Umbilical cord (tissue), 2 donors: ENCODE data around the gene PRRT1B. TPM values are rescaled to one million over a fixed set of nuclear protein-coding genes. Genes with fewer than 3 reads are reported as not detected.
"Not testable (repeated sequence)": the region's sequence is repeated elsewhere in the genome, so short reads cannot be mapped to it uniquely, and the experiment has no call there.

Experiments used
- DNase-seq: peaks from one replicate; pipeline ENCODE4 v3.0.0-alpha.2; 2015; ENCODE audit warnings: low spot score
- total RNA-seq: library from RNA; depleted of rRNA; stranded (reverse); fragments of >200 nt; gene quantifications from one replicate; pipeline ENCODE4 v1.2.3, GENCODE V29; 2014; ENCODE audit warnings: low replicate concordance; ENCODE audit not compliant: insufficient read depth

The PRRT1B gene
- total RNA-seq, 1 donor from 2014 or later: not detected

DNA sequence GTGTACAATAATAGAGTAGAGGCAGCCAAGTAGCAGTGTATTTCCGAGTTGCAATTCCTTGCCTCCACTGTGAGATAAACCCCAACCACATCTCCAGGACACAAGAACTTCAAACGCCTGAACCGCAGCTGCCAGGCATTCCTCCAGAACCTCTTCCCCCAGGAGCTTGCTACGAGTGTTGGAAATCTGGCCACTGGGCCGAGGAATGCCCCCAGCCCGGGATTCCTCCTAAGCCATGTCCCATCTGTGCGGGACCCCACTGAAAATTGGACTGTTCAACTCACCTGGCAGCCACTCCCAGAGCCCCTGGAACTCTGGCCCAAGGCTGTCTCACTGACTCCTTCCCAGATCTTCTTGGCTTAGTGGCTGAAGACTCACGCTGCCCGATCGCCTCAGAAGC, 3.9 kb downstream of the PRRT1B start:
- not testable (repeated sequence) for DNase-seq

DNA sequence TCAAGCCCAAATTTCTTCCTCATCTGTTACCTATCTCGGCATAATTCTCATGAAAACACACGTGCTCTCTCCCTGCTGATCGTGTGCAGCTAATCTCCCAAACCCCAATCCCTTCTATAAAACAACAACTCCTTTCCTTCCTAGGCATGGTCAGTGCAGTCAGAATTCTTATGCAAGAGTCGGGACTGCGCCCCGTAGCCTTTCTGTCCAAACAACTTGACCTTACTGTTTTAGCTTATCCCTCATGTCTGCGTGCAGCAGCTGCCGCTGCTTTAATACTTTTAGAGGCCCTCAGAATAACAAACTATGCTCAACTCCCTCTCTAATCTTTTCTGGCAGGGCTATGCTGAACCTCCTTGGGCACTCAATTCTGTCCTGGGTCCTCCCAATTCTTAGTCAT, 5.1 kb downstream of the PRRT1B start:
- peak; percentile 18 for DNase-seq

GRCh38 chr9:131552030-131552429, 6.7 kb downstream of the PRRT1B start:
- no peak for DNase-seq

GRCh38 chr9:131554087-131554842, 8.9 kb downstream of the PRRT1B start:
- no peak for DNase-seq

DNA sequence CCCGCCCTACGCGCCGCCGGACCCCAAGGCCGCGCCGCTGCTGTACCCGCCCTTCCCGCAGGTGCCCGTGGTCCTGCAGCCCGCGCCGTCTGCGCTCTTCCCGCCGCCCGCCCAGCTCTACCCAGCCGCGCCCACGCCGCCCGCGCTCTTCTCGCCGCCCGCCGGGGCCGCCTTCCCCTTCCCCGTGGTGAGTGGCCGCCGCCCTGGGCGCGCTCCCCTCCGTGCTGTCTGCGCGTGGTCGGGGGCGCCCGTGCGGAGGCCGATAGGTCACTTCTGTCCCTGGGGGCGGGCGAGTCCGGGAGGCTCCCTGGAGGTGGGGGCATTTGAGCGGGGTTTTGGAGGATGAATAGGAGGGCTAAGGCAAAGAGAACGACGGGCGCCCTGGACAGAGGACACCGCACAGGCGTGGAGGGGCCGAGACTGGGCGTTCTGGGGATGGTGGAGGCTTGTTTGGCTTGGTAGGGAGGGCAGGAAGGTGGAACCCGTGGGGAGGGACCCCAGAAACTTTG, 9.6 kb downstream of the PRRT1B start:
- DNase-seq: no peak

- DNase-seq: no peak
These were observed 10.7 kb downstream of the PRRT1B start for GRCh38 chr9:131555841-131556673.

DNA sequence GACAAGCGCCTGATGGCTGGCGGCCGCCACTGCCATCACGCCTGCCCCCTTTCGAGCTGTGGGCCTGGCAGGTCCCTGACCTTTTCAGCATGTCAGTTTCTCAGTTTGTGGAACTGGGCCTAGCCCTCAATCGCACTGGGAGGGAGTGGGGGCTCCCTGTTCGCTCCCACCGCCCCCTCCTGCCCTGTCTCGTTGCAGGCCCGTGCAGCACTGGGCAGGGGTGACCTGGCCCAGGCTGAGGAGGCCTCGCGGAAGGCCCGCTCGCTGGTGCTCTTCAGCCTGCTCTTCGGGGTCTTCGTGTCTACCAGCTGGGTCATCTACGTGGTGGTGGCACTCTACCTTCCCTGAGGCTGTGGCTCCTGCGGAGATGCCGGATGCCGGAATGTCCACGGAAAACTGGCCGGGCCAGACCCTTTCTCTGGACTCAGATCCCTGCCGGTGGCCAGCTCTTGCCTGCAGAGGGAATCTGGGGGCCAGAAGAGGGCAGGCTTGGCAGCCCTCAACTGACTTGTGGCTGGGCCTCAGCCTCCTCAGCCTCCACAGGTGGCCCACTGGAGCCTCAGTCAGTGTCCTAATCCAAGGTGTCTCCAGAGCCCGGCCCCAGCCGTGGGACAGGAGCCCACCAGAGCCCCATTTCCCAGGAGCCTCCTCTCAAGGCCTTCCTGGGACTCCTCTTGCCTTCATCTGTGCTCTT, 12.7 kb downstream of the PRRT1B start:
- DNase-seq: no peak

GRCh38 chr9:131559421-131560000, 14.2 kb downstream of the PRRT1B start:
- DNase-seq: no peak

- peak; percentile 27 for DNase-seq
These were observed 17.0 kb downstream of the PRRT1B start for GRCh38 chr9:131562032-131562959.

- no peak for DNase-seq
These were observed 20.0 kb downstream of the PRRT1B start for GRCh38 chr9:131565369-131565768.

GRCh38 chr9:131566158-131566557, 20.8 kb downstream of the PRRT1B start:
- DNase-seq: no peak

DNA sequence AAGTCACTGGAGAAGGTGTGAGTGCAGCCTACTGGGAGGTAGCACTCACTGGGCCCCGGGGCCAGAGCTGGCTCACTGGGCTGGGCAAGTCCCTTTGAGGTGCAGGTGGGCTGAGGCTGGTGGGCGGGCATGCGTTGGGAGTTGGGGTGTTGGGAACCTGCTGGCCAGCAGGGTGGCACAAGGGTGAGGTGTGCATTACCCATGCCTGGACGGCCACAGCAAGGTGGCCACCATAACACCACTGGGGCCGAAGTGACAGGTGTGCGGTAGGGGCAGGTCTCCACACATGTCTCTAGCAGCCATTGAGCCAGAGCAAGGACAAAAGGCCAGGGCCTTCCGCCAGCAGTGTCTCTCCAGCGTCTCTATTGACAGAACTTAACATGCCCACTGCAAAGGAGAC, 22.6 kb downstream of the PRRT1B start:
- DNase-seq: no peak

GRCh38 chr9:131574730-131575640, 29.7 kb downstream of the PRRT1B start:
- no peak for DNase-seq

DNA sequence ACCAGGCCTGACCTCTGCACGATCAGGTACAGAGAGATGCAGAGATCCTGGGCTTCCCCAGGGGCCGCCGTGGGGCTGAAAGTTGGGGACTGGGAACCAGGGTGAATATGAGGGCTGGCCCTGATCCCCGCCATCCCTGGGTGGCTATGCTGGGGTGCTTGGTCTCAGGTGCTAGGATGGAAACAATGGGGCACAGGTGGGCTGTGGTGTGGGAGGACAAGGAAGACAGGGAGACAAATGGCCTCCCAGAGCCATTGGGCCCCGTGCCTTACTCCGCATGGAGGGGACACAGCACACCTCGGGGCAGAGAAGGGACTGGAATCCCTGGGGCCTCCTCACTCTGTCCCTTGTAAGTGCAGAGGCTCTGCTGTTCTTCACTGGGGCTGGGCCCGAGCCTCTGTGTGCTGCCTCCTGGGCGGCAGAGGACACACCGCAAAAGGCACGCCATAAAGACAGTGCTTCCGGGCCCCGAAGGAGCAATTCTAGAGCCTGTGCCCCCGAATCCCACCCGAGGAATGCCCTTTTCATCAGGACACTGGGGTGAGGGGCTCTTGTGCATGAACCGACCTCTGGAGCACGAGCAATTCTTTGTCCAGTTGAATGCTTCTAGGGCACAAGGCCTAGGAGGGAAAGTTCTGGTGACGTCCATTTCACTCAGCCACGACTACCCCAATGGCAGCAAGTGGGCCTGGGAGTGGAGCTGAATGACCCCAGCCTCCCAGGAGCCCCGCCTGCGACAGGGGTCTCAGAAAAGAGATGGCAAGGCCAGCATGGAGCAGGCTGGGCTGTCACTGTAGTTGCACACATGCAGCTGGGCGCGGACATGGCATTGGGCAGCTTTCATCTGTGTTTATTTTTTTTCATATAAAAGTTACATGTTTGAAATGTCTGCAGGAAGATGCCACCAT, 30.9 kb downstream of the PRRT1B start:
- DNase-seq: no peak

DNA sequence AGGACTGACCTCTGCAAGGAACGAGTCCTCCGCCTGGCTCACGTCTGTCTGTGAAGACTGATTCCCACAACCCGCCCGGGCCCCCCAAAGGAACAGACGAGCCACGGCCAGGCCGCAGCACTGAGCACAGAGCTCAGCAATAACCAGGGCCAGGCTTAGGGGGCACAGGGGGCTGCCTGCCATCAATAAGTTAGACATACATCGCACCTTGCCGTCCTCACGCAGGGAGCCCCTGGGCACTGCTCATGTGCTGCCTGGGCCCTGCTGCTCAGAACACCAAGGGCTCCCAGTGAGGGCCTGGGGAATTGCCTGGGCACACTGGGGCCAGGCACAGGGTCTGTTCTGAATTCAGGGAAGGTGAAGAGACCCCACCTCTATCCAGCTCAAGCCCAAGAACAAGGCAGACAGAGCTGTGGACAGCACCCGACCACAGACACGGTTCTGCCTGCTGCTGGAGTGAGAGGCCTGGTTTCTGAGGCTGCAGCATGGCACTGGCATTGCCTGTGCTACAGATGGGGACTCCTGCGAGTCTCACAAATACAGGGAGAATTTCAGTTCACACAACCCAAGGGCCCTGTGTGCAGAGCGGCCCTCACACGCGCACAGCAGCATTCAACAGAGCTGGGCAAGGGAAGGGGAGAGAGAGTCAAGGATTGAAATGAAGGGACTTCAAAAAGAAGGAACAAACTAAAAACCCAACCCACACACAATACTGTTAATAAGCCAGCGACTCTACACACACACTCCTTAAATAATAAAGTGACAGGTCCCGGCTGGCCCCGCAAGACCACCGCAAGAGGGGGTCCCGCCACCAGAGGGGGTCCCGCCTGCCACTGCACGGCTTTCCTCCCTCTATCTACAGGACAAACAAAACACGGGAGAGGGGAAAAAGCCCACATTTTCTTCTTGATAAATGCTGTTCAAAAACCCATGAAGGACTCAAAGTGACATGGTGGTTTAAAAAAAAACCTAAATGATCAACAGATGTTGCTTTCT, 32.0 kb downstream of the PRRT1B start:
- DNase-seq: no peak

DNA sequence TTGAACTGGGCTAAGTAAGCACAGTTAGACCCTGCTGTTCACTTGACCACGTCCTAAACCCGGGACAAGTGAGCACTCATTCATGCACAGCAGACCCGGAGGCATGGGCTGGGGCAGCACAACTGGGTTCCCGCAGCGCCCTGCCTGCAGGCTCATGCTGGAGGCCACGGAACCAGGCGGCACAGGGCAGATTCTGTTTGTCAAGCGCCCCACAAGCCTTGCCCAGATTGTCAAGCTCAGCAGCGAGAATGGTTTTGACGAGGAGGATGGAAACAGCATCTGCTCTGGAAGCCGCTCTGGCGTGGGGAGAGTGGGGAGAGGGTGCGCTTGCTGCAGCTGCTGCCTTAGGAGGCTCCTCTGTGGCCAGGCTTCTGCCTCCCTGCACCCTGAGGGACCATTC, 32.7 kb downstream of the PRRT1B start:
- DNase-seq: no peak
